Sciatic nerve (tissue), 2 donors: Measurements from ENCODE around the gene MKLN1. TPM values are rescaled to one million over a fixed set of nuclear protein-coding genes. Genes with fewer than 3 reads are reported as not detected.
A peak's percentile ranks its signal among the peaks of the same experiment; 100 is the strongest.

Experiments used
- ATAC-seq: fragments of 200-7000 bp; cut with Tn5 transposase; one replicate; pipeline ENCODE4 v1.9.1; 2020; ENCODE audit warnings: mild to moderate bottlenecking, moderate library complexity
- DNase-seq: peaks from one replicate; pipeline ENCODE4 v3.0.0-alpha.2; 2020; ENCODE audit warnings: low spot score
- intact Hi-C: fragments of 100-400 bp; cut with DNase I; formaldehyde crosslinking; loops from one replicate; pipeline ENCODE4 v1.14.2; 2022
- total RNA-seq: library from RNA; stranded (reverse); fragmentation: NEBNext Ultra II Directional; extraction: Animal tissue kit (Norgen Biotek cat#: 25700); gene quantifications from one replicate; pipeline ENCODE4 v1.2.1, GENCODE V29; 2021
- donor health status: DM: no; HTN: no; CAD: no.
- donor health status: DM: no; HTN: no; CAD: no.

MKLN1 gene
- total RNA-seq, 1 donor from 2014 or later: 110 TPM

GRCh38 chr7:131527456-131527855, 199.8 kb downstream of the MKLN1 start:
- no peak for DNase-seq
- intact Hi-C loops: no loop called here
- ATAC-seq: no peak

- DNase-seq (no peak), ATAC-seq (no peak)
- intact Hi-C loops: no loop called here
These were observed 201.5 kb downstream of the MKLN1 start for GRCh38 chr7:131529179-131529578.

- DNase-seq: no peak
- intact Hi-C loops: no loop called here
- no peak for ATAC-seq
These were observed 201.9 kb downstream of the MKLN1 start for GRCh38 chr7:131529617-131530016.

GRCh38 chr7:131530137-131530536, 202.5 kb downstream of the MKLN1 start:
- intact Hi-C loops: no loop called here
- ATAC-seq (no peak), DNase-seq (no peak)

GRCh38 chr7:131532570-131533091, 205.0 kb downstream of the MKLN1 start:
- ATAC-seq: no peak
- DNase-seq: no peak
- intact Hi-C loops: no loop called here

GRCh38 chr7:131533151-131533559, 205.5 kb downstream of the MKLN1 start:
- peak; percentile 9 for ATAC-seq
- intact Hi-C loops: no loop called here
- DNase-seq: no peak

- DNase-seq: no peak
- ATAC-seq: no peak
- intact Hi-C loops: no loop called here
These were observed 206.2 kb downstream of the MKLN1 start for GRCh38 chr7:131533566-131534561.

GRCh38 chr7:131536361-131536849, 208.7 kb downstream of the MKLN1 start:
- intact Hi-C loops: no loop called here
- DNase-seq (no peak), ATAC-seq (no peak)

- DNase-seq (no peak), ATAC-seq (no peak)
- intact Hi-C loops: no loop called here
These were observed 209.9 kb downstream of the MKLN1 start for GRCh38 chr7:131537571-131537978.

GRCh38 chr7:131538071-131538812, 210.6 kb downstream of the MKLN1 start:
- no peak for ATAC-seq
- DNase-seq: no peak
- intact Hi-C loops: no loop called here

GRCh38 chr7:131538813-131539179, 211.1 kb downstream of the MKLN1 start:
- ATAC-seq (no peak), DNase-seq (no peak)
- intact Hi-C loops: no loop called here

- intact Hi-C loops: no loop called here
- peak; percentile 61 for ATAC-seq
- no peak for DNase-seq
These were observed 213.0 kb downstream of the MKLN1 start for GRCh38 chr7:131540491-131541162.

- ATAC-seq (no peak), DNase-seq (no peak)
- intact Hi-C loops: no loop called here
These were observed 215.6 kb downstream of the MKLN1 start for GRCh38 chr7:131543298-131543697.

GRCh38 chr7:131544021-131544420, 216.3 kb downstream of the MKLN1 start:
- no peak for DNase-seq
- intact Hi-C loops: no loop called here
- ATAC-seq: no peak

GRCh38 chr7:131544449-131545301, 217.0 kb downstream of the MKLN1 start:
- DNase-seq: no peak
- intact Hi-C loops: no loop called here
- ATAC-seq: peak; percentile 57

- no peak for ATAC-seq
- DNase-seq: no peak
- intact Hi-C loops: no loop called here
These were observed 218.4 kb downstream of the MKLN1 start for GRCh38 chr7:131546126-131546525.
